ENCODE measurements around the gene AMPD2. TPM values are rescaled to one million over a fixed set of nuclear protein-coding genes. Genes with fewer than 3 reads are reported as not detected.
A peak's percentile ranks its signal among the peaks of the same experiment; 100 is the strongest.

The AMPD2 gene
- total RNA-seq, 1 experiment from 2014 or later, result 34.0 TPM

GRCh38 chr1:109628540-109629321, 9.1 kb downstream of the AMPD2 start:
- no peak for DNase-seq
- Mint-ChIP-seq H3K27ac (ENCODE audit: unreplicated experiment) (no peak overlapping the region), H3K36me3 (ENCODE audit: insufficient read depth, unreplicated experiment) (peaks cover 10% of the 10 kb centered on the region), H3K27me3 (ENCODE audit: unreplicated experiment) (no peaks in the 10 kb centered on the region), H3K9me3 (ENCODE audit: low read depth, unreplicated experiment) (no peaks in the 10 kb centered on the region), H3K4me3 (ENCODE audit: low read depth, unreplicated experiment) (no peak overlapping the region), H3K4me1 (ENCODE audit: low read depth, unreplicated experiment) (no peaks in the 10 kb centered on the region)
- no TSS peak for BruUV-seq (replicated peaks)
- TF ChIP-seq CTCF (IDR thresholded peaks at IDR 0.05; ENCODE audit: unreplicated experiment), result no peak
- intact Hi-C loops (cut with micrococcal nuclease; ENCODE audit: unreplicated experiment), result no loop called here
- CTCF ChIA-PET, result interaction anchor here (0.7 kb wide), 1 partner anchor 83 kb away, joined by 3 read pairs; no protein-coding TSS in a partner anchor

GRCh38 chr1:109629372-109630030, 9.9 kb downstream of the AMPD2 start:
- intact Hi-C loops (cut with micrococcal nuclease; ENCODE audit: unreplicated experiment), result no loop called here
- no peak for DNase-seq
- no peak for TF ChIP-seq CTCF (IDR thresholded peaks at IDR 0.05; ENCODE audit: unreplicated experiment)
- Mint-ChIP-seq H3K4me1 (ENCODE audit: low read depth, unreplicated experiment) (peaks cover 3% of the 10 kb centered on the region), H3K27ac (ENCODE audit: unreplicated experiment) (no peak overlapping the region), H3K9me3 (ENCODE audit: low read depth, unreplicated experiment) (no peaks in the 10 kb centered on the region), H3K27me3 (ENCODE audit: unreplicated experiment) (no peaks in the 10 kb centered on the region), H3K4me3 (ENCODE audit: low read depth, unreplicated experiment) (no peak overlapping the region), H3K36me3 (ENCODE audit: insufficient read depth, unreplicated experiment) (peaks cover 10% of the 10 kb centered on the region)
- no TSS peak for BruUV-seq (replicated peaks)
- CTCF ChIA-PET, result interaction anchor here (0.6 to 1.4 kb wide), 4 partner anchors 9 to 325 kb away, joined by 3 to 17 read pairs (median 8); partner anchors contain the start of gene GNAI3

GRCh38 chr1:109630081-109630897, 10.7 kb downstream of the AMPD2 start:
- Mint-ChIP-seq H3K27ac (ENCODE audit: unreplicated experiment) (no peak overlapping the region), H3K36me3 (ENCODE audit: insufficient read depth, unreplicated experiment) (peaks cover 9% of the 10 kb centered on the region), H3K4me3 (ENCODE audit: low read depth, unreplicated experiment) (no peak overlapping the region), H3K9me3 (ENCODE audit: low read depth, unreplicated experiment) (no peaks in the 10 kb centered on the region), H3K4me1 (ENCODE audit: low read depth, unreplicated experiment) (peaks cover 7% of the 10 kb centered on the region), H3K27me3 (ENCODE audit: unreplicated experiment) (no peaks in the 10 kb centered on the region)
- no peak for DNase-seq
- peak; percentile 41 for TF ChIP-seq CTCF (IDR thresholded peaks at IDR 0.05; ENCODE audit: unreplicated experiment)
- intact Hi-C loops (cut with micrococcal nuclease; ENCODE audit: unreplicated experiment), result no loop called here
- no TSS peak for BruUV-seq (replicated peaks)
- CTCF ChIA-PET, result interaction anchor here (0.5 to 1.4 kb wide), 7 partner anchors 9 to 511 kb away, joined by 3 to 17 read pairs (median 7); partner anchors contain the start of gene GNAI3

- CTCF ChIA-PET, result interaction anchor here (0.5 to 1.4 kb wide), 5 partner anchors 10 to 510 kb away, joined by 3 to 17 read pairs (median 8); partner anchors contain the start of gene GNAI3
- no peaks in the 10 kb centered on the region for H3K27me3 Mint-ChIP-seq (ENCODE audit: unreplicated experiment)
- intact Hi-C loops (cut with micrococcal nuclease; ENCODE audit: unreplicated experiment), result no loop called here
- no peak overlapping the region for H3K27ac Mint-ChIP-seq (ENCODE audit: unreplicated experiment)
- TF ChIP-seq CTCF (IDR thresholded peaks at IDR 0.05; ENCODE audit: unreplicated experiment), result no peak
- H3K4me3 Mint-ChIP-seq (ENCODE audit: low read depth, unreplicated experiment), result no peak overlapping the region
- H3K4me1 Mint-ChIP-seq (ENCODE audit: low read depth, unreplicated experiment), result peaks cover 7% of the 10 kb centered on the region
- peaks cover 5% of the 10 kb centered on the region for H3K36me3 Mint-ChIP-seq (ENCODE audit: insufficient read depth, unreplicated experiment)
- DNase-seq, result no peak
- no TSS peak for BruUV-seq (replicated peaks)
- no peaks in the 10 kb centered on the region for H3K9me3 Mint-ChIP-seq (ENCODE audit: low read depth, unreplicated experiment)
Observed at GRCh38 chr1:109630898-109631512, 11.4 kb downstream of the AMPD2 start.

All from Calu3 (cell line).